ENCODE data around the gene COL27A1. TPM values are rescaled to one million over a fixed set of nuclear protein-coding genes. Genes with fewer than 3 reads are reported as not detected.

The COL27A1 gene
- total RNA-seq, 1 donor from 2014 or later = 65.1 TPM

DNA sequence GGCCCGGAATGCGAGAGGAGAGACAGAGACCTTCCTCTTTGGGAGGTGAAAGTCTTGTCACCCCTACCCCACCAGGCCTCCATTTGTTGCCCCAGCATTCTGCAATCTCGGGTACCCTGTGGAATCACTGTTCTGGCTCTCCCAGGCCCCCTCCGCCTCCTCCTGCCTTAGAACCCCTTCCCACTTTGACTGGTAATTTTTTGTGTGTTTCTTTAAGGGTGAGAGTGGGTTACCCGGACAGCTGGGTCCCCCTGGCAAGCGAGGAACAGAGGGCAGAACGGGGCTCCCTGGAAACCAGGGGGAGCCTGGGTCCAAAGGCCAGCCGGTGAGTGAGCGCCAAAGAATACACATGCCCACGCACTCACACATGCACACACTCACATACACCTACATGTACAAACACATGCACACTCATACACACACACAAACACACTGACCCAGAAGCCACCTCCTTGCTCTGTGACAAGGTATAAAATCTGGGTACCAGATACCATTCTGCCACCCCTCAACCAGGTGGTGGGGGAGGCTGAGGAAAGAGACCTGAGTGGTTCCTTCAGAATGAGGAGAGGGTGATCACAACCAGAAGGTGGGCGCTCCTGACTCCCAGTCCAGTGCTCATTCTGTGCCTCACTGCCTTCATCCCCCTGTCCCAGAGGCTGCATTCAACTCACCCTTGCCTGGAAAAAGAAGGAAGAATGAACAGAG lies 136.7 kb downstream of the COL27A1 start:
- H3K36me3 Mint-ChIP-seq = peaks cover 42% of the 10 kb centered on the region
- no peak overlapping the region for H3K27ac Mint-ChIP-seq
- peaks cover 10% of the 10 kb centered on the region for H3K9me3 Mint-ChIP-seq
- TF ChIP-seq, protein P1, sequence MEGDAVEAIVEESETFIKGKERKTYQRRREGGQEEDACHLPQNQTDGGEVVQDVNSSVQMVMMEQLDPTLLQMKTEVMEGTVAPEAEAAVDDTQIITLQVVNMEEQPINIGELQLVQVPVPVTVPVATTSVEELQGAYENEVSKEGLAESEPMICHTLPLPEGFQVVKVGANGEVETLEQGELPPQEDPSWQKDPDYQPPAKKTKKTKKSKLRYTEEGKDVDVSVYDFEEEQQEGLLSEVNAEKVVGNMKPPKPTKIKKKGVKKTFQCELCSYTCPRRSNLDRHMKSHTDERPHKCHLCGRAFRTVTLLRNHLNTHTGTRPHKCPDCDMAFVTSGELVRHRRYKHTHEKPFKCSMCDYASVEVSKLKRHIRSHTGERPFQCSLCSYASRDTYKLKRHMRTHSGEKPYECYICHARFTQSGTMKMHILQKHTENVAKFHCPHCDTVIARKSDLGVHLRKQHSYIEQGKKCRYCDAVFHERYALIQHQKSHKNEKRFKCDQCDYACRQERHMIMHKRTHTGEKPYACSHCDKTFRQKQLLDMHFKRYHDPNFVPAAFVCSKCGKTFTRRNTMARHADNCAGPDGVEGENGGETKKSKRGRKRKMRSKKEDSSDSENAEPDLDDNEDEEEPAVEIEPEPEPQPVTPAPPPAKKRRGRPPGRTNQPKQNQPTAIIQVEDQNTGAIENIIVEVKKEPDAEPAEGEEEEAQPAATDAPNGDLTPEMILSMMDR (conservative IDR thresholded peaks at IDR 0.05) = no peak
- no peaks in the 10 kb centered on the region for H3K27me3 Mint-ChIP-seq
- peaks cover 15% of the 10 kb centered on the region for H3K4me1 Mint-ChIP-seq (ENCODE audit: unreplicated experiment)
- no peak overlapping the region for H3K4me3 Mint-ChIP-seq
- peak; percentile 49 for DNase-seq (ENCODE audit: extremely low spot score, unreplicated experiment)

DNA sequence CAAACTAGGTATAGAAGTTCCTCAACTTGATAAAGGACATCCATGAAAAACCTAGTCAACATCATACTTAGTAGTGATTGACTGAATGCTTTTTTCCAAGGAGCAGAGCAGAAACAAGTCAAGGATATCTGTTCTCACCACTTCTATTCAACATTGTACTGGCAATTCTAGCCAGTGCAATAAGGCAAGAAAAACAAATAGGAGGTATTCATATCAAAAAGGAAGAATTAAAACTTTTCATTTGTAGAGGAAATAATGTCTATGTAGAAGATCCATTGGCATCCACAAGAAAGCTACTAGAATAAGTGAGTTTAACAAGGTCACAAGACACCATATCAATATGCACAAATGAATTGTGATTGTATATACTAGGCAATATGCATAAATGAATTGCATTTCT lies 139.3 kb downstream of the COL27A1 start:
- H3K4me3 Mint-ChIP-seq = no peak overlapping the region
- peaks cover 10% of the 10 kb centered on the region for H3K9me3 Mint-ChIP-seq
- DNase-seq (ENCODE audit: extremely low spot score, unreplicated experiment) = no peak
- peaks cover 9% of the 10 kb centered on the region for H3K4me1 Mint-ChIP-seq (ENCODE audit: unreplicated experiment)
- H3K36me3 Mint-ChIP-seq = peaks cover 44% of the 10 kb centered on the region
- no peaks in the 10 kb centered on the region for H3K27me3 Mint-ChIP-seq
- TF ChIP-seq, protein P1 (conservative IDR thresholded peaks at IDR 0.05) = no peak
- H3K27ac Mint-ChIP-seq = no peak overlapping the region

DNA sequence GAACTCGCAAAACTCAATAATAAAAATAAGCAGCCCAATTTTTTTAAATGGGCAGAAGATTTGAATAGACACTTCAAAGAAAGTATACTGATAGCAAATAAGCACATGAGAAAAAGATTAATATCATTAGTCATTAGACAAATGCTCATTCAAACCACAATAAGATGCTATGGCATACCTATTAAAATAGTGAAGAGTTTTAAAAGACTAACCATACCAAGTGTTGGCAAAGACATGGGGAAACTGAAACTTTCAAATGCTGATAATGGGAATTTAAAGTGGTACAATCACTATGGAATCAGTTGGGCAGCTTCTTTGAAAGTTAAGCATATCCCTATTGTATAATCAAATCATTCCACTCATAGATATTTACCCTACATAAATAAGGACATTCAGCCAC lies 141.0 kb downstream of the COL27A1 start:
- Mint-ChIP-seq H3K36me3 (peaks cover 39% of the 10 kb centered on the region), H3K4me1 (ENCODE audit: unreplicated experiment) (no peaks in the 10 kb centered on the region)

DNA sequence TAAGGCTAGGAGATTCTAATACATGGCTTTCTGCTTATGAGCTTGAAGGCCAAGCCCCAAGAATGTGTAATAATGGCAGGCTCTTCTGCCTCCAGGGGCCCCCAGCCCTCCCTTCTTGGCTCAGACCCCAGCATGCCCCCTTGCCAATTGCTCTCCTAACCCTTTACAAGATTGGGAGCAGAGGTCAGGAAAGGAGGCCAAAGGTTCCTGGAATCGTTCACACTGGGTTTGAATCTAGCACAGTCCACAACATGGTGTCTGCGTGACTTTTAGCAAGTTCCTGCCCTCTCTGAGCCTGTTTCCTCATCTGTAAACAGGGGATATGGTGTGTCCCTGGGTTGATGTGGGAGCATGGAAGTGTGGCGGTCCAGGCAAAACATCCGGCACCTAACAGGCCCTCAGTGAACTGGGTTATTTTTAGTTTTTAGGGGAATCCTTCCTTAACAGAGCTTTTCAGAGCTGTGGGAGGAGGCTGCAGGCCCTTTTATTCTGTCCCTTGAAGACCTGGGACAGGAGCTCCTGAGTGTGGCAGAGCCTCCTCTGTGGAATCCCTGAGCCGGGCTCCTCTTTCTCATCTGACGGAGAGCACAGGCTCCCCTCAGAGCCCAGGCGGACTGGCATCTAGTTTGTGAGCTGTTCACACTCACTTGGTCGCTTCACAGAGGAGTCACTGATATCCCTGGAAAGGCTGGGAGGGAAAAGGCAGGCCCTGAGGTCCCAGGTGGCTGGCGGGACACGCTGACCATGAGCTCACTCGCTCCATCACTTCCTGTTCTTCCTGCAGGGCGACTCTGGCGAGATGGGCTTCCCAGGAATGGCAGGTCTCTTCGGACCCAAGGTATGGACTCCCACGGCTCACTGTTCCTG lies 144.2 kb downstream of the COL27A1 start:
- Mint-ChIP-seq H3K4me3 (no peak overlapping the region), H3K36me3 (peaks cover 25% of the 10 kb centered on the region), H3K27me3 (no peaks in the 10 kb centered on the region), H3K9me3 (peaks cover 9% of the 10 kb centered on the region), H3K4me1 (ENCODE audit: unreplicated experiment) (no peaks in the 10 kb centered on the region), H3K27ac (no peak overlapping the region)
- TF ChIP-seq, protein P1 (conservative IDR thresholded peaks at IDR 0.05) = no peak
- peak; percentile 62 for DNase-seq (ENCODE audit: extremely low spot score, unreplicated experiment)

More for the DNA sequence above, 141.0 kb downstream of the COL27A1 start:
- Mint-ChIP-seq H3K27me3 (no peaks in the 10 kb centered on the region), H3K4me3 (no peak overlapping the region), H3K9me3 (peaks cover 10% of the 10 kb centered on the region), H3K27ac (no peak overlapping the region)
- no peak for DNase-seq (ENCODE audit: extremely low spot score, unreplicated experiment)
- TF ChIP-seq, protein P1 (conservative IDR thresholded peaks at IDR 0.05) = no peak

DNA sequence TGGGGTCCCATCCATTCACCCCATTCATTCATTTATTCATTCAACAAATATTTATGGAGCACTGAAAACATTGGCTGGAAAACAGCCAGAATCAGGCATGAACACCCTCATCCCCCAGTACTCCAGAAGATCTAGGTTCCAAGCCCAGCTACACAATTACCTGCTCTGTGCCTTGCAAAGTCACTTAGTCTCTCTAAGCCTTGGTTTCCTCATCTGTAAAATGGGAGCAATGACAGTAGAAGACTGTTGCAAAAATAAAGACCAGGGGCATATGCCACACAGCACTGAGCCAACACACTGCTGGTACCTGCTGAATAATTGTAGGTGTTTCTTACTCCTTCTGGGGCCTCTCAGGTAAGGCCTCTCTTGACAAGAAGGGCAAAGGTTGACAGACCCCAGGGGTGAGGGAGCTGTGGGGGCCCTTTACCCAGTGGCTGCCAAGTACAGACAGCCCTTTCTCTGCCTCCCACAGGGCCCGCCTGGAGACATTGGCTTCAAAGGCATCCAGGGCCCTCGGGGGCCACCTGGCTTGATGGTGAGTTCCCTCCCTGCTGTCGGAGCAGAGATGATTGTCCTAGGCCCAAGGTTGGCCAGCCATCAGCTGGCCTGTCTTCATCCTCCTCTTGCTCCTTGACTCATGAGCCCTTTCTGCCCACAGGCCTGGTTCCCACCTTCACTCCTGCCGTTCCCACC lies 145.0 kb downstream of the COL27A1 start:
- Mint-ChIP-seq H3K9me3 (peaks cover under 1% of the 10 kb centered on the region), H3K27ac (no peak overlapping the region), H3K27me3 (no peaks in the 10 kb centered on the region), H3K4me3 (no peak overlapping the region), H3K36me3 (peaks cover 17% of the 10 kb centered on the region), H3K4me1 (ENCODE audit: unreplicated experiment) (no peaks in the 10 kb centered on the region)
- TF ChIP-seq, protein P1 (conservative IDR thresholded peaks at IDR 0.05) = no peak
- no peak for DNase-seq (ENCODE audit: extremely low spot score, unreplicated experiment)

All from type B pancreatic cell (in vitro differentiated cells).